ENCODE measurements around the gene CFAP61.

Gene CFAP61

DNA sequence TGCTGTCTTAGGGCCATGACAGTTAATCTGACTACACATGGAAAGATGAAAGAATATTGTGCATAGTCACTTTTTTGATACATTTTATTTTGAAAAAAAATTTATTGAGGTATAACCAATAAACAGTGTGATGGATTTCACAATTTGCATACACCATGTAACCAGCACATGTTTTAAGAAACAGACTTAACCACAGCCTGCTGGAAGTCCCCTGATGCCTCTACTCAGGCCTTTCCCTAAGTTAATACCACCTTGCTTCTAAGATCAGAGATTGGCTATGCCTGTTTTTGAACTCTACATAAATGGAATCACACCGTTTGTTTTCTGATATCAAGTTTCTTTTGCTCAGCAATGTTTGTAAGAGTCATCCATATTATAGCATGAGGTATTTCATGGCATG is 136.3 kb downstream of the CFAP61 start:
- no peak for DNase-seq

DNA sequence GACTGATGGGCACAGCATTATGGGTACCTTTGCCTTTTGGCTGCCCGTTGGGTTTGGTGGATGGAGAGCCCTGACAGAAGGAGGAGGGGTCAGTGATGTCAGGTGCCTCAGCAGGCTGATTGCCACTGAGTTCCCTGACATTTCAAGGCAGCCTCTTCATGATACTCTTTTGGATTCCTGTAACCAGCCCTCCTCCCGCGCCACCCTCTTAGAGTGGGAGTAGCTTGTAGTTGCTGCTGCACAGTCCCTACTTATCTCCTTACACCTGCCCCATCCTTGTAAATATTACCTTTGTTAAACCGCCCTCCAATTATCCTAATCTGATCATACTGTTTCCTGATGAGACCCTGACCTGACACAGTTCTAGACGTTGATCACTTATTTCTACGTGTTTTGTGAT is 140.0 kb downstream of the CFAP61 start:
- DNase-seq, result no peak

DNA sequence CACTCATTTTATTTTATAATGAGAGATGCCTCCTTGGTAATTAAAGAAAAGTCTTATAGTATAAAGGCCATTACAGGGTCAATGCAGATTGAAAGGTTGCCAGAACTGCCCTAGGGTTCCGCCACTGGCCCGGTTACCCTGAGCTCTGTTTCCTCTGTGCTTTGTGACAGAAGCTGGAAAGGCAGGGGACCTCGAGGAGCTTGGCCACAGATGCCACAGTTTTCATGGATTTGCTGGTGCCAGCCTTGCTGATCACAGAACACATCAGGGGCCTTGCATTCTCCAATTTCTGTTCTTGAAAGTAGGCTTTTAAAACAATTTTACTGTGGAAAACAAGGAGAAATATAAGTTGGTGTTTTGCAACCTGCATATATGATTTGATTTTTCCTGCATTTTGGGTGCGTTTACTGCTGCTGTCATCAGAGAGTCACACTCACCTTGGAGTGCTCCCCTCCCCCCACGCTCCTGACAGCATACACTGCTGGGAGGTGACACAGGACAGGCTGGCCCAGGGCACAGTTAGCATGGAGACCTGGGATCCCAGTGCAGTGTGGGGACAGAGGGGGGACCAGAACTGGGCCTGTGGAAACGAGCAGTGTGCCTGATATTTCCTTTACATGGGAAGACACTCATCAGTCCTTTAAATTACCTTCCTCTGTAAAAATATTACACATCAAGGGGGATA is 142.8 kb downstream of the CFAP61 start:
- DNase-seq, result no peak

DNA sequence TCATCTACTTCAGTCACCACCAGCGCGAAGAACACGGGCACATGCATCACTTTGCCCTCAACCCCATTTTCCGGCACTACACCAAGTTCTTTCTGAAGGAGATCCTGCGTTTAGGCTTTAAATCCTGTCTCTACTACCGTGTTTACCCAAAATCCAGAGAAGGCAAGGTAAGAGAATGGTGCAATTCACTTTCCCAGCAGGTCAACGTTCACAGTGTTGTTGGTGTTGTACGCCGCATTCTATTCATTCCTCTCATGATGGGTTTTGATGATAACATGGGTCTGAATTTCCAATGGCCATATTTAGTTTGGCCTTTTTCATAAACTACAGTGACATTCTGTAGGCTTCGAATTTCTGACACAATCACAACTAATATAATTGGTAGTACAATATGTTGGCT is 144.3 kb downstream of the CFAP61 start:
- DNase-seq, result no peak

- DNase-seq, result no peak
Measured at GRCh38 chr20:20198011-20198410, 145.7 kb downstream of the CFAP61 start.

DNA sequence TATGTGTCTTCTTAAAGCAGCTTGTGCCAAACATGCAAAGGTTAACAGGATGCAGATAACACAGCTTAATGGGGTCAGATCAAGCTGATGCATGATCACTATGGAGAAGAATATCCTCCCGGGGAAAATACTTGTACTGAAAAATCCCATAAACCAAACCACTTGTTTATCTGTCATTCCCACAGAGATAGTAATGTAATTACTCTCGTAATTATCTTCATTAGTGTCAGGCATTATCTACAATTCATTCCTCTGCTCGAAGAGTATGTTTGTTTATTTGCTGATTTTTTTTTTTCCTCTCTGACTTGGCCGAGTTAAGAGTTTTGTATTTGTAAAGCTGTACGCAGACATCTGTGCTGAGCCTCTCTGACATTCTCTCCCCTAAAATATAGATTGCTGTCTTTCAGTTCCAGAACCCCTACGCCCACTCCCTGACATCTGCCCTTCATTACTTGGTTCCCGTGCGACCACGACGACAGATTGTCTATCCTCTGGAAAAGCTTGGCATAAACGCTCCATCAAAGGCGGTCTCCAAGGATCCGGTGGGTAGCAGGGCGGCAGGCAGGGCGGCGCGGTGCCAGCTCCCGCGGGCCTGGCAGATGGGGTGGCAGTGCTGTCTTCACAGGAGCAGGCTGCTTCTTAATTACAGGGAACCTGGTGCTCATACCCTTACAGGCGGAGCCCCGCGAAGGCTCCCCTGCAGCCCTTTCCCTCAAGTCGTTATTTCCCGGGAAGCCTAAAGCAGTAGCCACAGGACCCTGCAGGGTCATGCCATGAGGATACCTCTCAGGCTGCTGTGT is 147.2 kb downstream of the CFAP61 start:
- DNase-seq, result no peak

DNA sequence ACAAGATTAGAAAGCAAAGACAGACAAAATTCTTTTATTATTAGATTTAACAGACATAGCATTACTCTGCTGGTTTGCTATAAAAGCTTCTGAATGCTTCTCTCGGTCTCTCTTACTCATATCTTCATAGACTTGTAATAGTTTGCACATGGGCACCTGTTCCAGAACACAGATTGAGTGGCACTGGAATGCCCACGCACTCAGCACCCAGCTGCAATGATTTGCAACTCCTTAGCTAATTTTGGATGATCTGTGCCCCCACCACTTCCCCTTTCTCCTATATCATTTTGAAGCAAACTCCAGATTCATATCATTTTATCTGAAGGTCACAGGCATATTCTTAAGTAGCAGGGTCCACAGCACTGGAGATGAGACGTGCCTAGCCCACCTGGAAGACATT is 148.8 kb downstream of the CFAP61 start:
- DNase-seq, result no peak

DNA sequence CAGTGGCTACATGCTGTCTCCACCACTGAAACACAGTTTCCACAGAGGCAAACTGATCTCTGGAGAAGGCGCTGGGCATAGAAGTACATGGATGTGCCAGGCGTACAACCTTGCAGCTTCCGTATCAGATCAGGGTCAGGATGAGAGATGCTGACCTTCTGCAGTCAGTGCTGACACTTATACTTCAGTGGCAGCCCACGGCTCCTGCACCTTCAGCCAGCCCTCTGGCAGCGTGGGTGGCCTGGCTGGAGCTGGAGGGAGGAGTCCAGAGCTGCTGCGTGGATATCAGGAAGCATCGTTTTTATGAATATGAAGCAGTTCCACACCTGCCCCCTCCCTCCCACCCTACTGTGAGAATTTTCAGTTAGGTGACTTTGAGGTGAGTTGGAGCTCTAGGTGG is 149.3 kb downstream of the CFAP61 start:
- no peak for DNase-seq

GRCh38 chr20:20202768-20203167 is 150.4 kb downstream of the CFAP61 start:
- no peak for DNase-seq

GRCh38 chr20:20203784-20204183 is 151.5 kb downstream of the CFAP61 start:
- DNase-seq, result no peak

- DNase-seq, result no peak
Measured at GRCh38 chr20:20204256-20204655, 151.9 kb downstream of the CFAP61 start.

- no peak for DNase-seq
Measured at GRCh38 chr20:20205141-20205861, 153.0 kb downstream of the CFAP61 start.

GRCh38 chr20:20205862-20206236 is 153.5 kb downstream of the CFAP61 start:
- DNase-seq, result no peak

DNA sequence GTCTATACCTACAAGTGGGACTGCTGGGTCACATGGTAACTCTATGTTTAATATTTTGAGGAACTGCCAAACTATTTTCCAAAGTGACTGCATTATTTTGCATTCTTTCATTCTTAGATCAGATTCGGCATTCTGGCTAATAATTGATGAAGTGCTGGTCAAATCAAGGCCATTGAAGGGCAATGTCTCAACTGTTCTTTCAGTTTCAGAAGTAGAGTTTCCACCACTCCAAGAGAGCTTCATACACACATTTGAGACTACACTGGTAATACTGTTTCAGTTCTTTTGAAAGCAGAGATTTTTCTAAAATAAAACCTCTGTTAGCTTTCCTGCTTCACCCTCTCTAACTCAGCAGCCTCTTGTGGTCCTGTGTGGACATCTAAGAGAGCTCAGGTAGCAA is 154.5 kb downstream of the CFAP61 start:
- DNase-seq, result no peak

DNA sequence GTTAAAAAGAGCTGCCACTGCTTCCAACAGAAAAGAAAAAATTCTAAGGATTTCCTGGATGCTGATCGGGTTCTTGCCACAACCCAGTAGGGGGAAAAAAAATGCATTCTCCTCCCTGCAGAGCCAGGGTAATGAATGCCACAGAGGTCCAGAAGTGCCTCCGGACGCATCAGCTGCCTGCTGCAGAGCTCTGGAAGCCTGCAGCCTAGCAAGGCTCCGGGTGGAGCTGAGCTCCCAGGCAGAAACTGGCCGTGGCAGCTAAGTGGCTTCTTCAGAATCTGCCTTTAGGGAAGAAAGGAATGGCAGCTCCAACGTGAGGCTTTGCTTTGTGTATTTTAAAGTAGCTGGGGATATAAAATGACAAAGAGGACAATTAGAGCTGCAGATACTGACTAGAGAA is 155.0 kb downstream of the CFAP61 start:
- DNase-seq, result no peak

DNA sequence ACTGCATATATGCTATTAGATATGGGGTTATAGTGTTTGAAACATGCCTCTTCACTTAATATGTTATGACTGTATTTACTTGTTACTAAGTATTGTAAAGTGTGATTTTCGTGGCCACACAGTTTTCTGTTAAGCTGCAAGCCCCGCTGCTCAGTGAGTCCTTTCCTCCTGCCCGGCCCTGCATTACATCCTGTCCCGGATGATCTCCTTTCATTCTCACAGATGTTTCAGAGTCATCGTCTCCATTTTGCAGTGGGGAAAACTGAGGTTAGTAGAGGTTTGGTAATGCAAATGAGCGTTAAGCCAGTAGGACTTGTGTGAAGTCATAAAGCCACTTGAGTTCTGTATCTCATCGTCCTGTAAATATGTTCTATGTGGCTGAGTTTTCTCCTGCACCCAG is 155.5 kb downstream of the CFAP61 start:
- DNase-seq, result no peak

- no peak for DNase-seq
Measured at GRCh38 chr20:20209684-20210083, 157.4 kb downstream of the CFAP61 start.

GRCh38 chr20:20210327-20210726 is 158.0 kb downstream of the CFAP61 start:
- DNase-seq, result no peak

- no peak for DNase-seq
Measured at GRCh38 chr20:20210943-20211273, 158.6 kb downstream of the CFAP61 start.

- no peak for DNase-seq
Measured at GRCh38 chr20:20211274-20211987, 159.1 kb downstream of the CFAP61 start.

- no peak for DNase-seq
Measured at GRCh38 chr20:20211988-20212518, 159.7 kb downstream of the CFAP61 start.

GRCh38 chr20:20212675-20213096 is 160.4 kb downstream of the CFAP61 start:
- no peak for DNase-seq

- DNase-seq, result no peak
Measured at GRCh38 chr20:20213526-20214121, 161.3 kb downstream of the CFAP61 start.
